Measurements from ENCODE around the gene RAB23.

RAB23 gene

GRCh38 chr6:57262488-57262887 is 40.4 kb upstream of the RAB23 start:
- TF ChIP-seq, protein P1, sequence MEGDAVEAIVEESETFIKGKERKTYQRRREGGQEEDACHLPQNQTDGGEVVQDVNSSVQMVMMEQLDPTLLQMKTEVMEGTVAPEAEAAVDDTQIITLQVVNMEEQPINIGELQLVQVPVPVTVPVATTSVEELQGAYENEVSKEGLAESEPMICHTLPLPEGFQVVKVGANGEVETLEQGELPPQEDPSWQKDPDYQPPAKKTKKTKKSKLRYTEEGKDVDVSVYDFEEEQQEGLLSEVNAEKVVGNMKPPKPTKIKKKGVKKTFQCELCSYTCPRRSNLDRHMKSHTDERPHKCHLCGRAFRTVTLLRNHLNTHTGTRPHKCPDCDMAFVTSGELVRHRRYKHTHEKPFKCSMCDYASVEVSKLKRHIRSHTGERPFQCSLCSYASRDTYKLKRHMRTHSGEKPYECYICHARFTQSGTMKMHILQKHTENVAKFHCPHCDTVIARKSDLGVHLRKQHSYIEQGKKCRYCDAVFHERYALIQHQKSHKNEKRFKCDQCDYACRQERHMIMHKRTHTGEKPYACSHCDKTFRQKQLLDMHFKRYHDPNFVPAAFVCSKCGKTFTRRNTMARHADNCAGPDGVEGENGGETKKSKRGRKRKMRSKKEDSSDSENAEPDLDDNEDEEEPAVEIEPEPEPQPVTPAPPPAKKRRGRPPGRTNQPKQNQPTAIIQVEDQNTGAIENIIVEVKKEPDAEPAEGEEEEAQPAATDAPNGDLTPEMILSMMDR (IDR thresholded peaks at IDR 0.05; ENCODE audit: low read depth, low read length, missing control alignments), result no peak
- no peak for DNase-seq (ENCODE audit: low read depth)
- H3K4me3 ChIP-seq (ENCODE audit: low read depth, low read length), result no peak overlapping the region

- no peak for DNase-seq (ENCODE audit: low read depth)
- H3K4me3 ChIP-seq (ENCODE audit: low read depth, low read length), result no peak overlapping the region
- TF ChIP-seq, protein P1 (IDR thresholded peaks at IDR 0.05; ENCODE audit: low read depth, low read length, missing control alignments), result no peak
Observed at GRCh38 chr6:57261926-57262325, 39.8 kb upstream of the RAB23 start.

DNA sequence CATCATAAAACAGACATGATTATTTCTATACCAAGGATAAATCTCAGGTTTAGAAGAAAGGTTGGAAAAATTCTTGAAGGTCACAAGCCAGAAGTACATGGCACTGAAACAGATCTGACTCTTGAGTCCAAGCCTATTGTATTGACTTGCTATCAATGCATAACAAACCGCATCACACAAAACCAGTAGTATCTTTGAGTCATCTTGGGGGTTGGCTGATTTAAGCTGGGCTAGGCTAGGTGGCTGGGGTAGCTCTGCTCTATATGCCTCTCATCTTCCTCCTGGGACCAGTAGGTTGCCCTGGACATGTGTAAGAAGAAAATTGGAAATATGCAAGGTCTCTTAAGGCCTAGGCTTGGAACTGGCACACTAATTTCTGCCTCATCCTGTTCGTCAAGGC is 37.0 kb upstream of the RAB23 start:
- TF ChIP-seq, protein P1 (IDR thresholded peaks at IDR 0.05; ENCODE audit: low read depth, low read length, missing control alignments), result no peak
- H3K4me3 ChIP-seq (ENCODE audit: low read depth, low read length), result no peak overlapping the region
- DNase-seq (ENCODE audit: low read depth), result no peak

DNA sequence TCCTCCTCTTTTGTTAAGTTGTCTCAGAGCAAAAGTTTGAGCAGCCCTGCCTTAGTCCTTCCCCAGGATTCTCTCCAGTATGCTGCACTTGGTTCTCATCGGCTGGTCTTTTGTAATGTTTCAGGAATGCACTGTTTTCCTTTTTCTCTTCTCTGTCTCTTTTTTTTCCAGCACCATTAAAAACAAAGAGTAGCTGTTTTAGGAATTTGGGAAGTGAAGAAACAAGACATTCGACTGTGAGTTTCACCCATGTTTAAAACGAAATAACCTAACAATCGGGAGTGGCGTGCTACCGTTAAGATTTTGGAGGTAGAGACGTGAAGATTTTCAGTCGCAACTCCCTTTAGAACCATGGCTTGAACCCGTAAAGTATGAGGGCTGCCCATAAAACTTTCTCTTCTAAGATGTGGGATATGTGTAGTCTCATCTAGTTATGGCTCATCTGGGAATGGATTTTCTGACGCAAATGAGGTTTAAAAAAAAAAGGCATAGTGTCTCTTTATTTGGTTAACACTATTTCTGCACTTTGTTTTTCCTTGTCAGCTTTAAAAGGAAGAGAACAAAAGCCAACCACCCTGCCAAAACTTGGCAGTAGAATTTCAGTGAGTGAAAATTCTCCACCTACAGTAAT is 35.9 kb upstream of the RAB23 start:
- TF ChIP-seq, protein P1 (IDR thresholded peaks at IDR 0.05; ENCODE audit: low read depth, low read length, missing control alignments), result no peak
- H3K4me3 ChIP-seq (ENCODE audit: low read depth, low read length), result no peak overlapping the region
- DNase-seq (ENCODE audit: low read depth), result no peak

DNA sequence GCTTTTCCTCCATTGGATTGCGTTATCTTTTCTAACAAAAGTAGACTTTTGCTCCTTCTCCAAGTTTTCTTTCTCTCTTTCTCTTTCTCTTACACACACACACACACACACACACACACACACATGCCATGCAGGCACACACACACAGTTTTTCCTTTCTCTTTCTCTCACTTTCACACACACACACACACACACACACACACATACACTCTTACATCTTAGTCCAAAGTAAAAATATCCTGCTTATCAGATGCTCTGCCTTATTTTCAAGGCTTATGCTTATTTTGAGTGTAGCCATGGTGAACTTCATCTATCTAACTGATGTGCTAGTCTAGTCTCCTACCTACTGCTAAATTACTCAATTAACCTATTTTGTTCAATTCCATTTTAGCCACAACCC is 34.4 kb upstream of the RAB23 start:
- no peak for DNase-seq (ENCODE audit: low read depth)
- TF ChIP-seq, protein P1 (IDR thresholded peaks at IDR 0.05; ENCODE audit: low read depth, low read length, missing control alignments), result no peak
- no peak overlapping the region for H3K4me3 ChIP-seq (ENCODE audit: low read depth, low read length)

DNA sequence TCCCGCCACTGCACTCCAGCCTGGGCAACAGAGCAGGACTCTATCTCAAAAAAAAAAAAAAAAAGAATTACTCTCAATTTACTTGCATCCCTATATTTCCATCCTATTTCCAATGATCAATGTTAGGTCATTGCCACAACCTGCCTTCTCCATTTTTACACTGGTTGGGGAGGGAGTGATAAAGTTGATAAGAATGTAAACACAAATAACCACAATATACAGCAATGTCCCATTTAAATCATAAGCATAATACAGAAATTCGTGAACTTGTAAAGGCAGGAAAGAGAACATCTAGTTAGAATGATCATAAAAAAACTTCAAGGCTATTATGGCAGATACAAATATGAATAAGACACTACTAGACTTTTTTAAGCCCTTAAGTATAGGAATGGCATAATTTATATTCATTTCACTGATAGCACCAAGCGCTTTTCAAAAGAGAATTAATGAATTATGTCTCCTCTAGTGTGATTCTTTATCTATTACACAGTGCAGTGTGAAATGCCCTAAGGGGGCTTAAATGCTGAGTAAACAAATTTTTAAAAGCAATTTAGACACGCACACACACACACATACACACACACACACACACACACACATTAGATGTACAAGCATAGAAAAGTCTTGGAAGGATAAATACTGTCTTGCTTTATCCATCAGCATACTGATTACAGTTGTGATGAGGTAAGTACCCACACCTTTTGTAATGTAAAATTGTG is 33.5 kb upstream of the RAB23 start:
- DNase-seq (ENCODE audit: low read depth), result no peak
- TF ChIP-seq, protein P1 (IDR thresholded peaks at IDR 0.05; ENCODE audit: low read depth, low read length, missing control alignments), result no peak

More for the DNA sequence above, 33.5 kb upstream of the RAB23 start:
- H3K4me3 ChIP-seq (ENCODE audit: low read depth, low read length), result no peak overlapping the region
